ENCODE measurements around the gene PRDM5. TPM values are rescaled to one million over a fixed set of nuclear protein-coding genes. Genes with fewer than 3 reads are reported as not detected.

PRDM5 gene
- total RNA-seq, 1 experiment from 2014 or later = 5.1 TPM

GRCh38 chr4:120869613-120870278, 52.8 kb downstream of the PRDM5 start (continued):
- TF ChIP-seq ZBTB33 (IDR thresholded peaks at IDR 0.05; ENCODE audit: extremely low read depth, insufficient replicate concordance, low read length) = no peak

- Histone ChIP-seq H3K9me2 (ENCODE audit: insufficient read depth) (no peaks in the 10 kb centered on the region), H3K27me3 (ENCODE audit: insufficient read depth, low read length) (no peaks in the 10 kb centered on the region), H3K9me3 (ENCODE audit: control insufficient read depth in 1 of 2, insufficient read depth in 1 of 2, low read depth in 1 of 2, low read length in 2 of 2) (no peaks in the 10 kb centered on the region), H4K20me1 (ENCODE audit: insufficient read depth) (no peaks in the 10 kb centered on the region), H3K79me2 (ENCODE audit: insufficient read depth, low read length) (no peaks in the 10 kb centered on the region), H2AFZ (ENCODE audit: low read depth, low read length, poor library complexity, severe bottlenecking) (no peak overlapping the region), H3K9ac (ENCODE audit: low read length) (no peak overlapping the region), H3K27ac (ENCODE audit: low read depth, low read length) (no peak overlapping the region), H3K4me3 (replicated peaks in 1 of 2; ENCODE audit: low read depth in 1 of 2, low read length in 2 of 2) (no peak overlapping the region), H3K4me1 (ENCODE audit: control insufficient read depth in 1 of 2, insufficient read depth in 2 of 2, low read length in 2 of 2) (no peaks in the 10 kb centered on the region), H3K36me3 (ENCODE audit: control insufficient read depth in 1 of 2, insufficient read depth in 2 of 2, low read length in 2 of 2) (no peaks in the 10 kb centered on the region), H3K4me2 (ENCODE audit: low read length) (no peak overlapping the region)
- intact Hi-C loops (cut with micrococcal nuclease) = no loop called here
- no TSS peak for BruUV-seq (replicated peaks)
- DNase-seq (ENCODE audit: low read depth, low spot score) = no peak
- RAD21 ChIA-PET (ENCODE audit: low non-redundant PET in 1 of 2, low total read pairs in 2 of 2, uncharacterized antibody in 2 of 2, unreplicated experiment in 2 of 2) = no interaction called here
- no peak for TF ChIP-seq YY1 (IDR thresholded peaks at IDR 0.05; ENCODE audit: extremely low read depth, insufficient replicate concordance, low read depth, low read length)
- TF ChIP-seq POLR2A (IDR thresholded peaks at IDR 0.05; ENCODE audit: borderline replicate concordance, extremely low read depth, insufficient read depth, insufficient read length) = no peak
- TF ChIP-seq CTCF (IDR thresholded peaks at IDR 0.05 in 2 of 3, conservative IDR thresholded peaks at IDR 0.05 in 1 of 3; ENCODE audit: borderline replicate concordance in 1 of 3, insufficient read depth in 1 of 3, low read depth in 2 of 3, low read length in 2 of 3) = no peak
- TF ChIP-seq RAD21 (IDR thresholded peaks at IDR 0.05; ENCODE audit: low read depth) = no peak
- no peak for TF ChIP-seq EGR1 (IDR thresholded peaks at IDR 0.05; ENCODE audit: low read depth)
- no peak for TF ChIP-seq EZH2phosphoT487 (IDR thresholded peaks at IDR 0.05; ENCODE audit: borderline replicate concordance)
- no peak for TF ChIP-seq CEBPB (IDR thresholded peaks at IDR 0.05; ENCODE audit: low read depth)
- no peak for TF ChIP-seq FOSL1 (IDR thresholded peaks at IDR 0.05; ENCODE audit: low read depth)
- TF ChIP-seq SRF (IDR thresholded peaks at IDR 0.05; ENCODE audit: low read depth) = no peak
- CTCF ChIA-PET = no interaction called here
- POLR2A ChIA-PET = no interaction called here
- no peak for ATAC-seq
These were observed 55.0 kb downstream of the PRDM5 start for GRCh38 chr4:120867506-120867905.
